HepG2 (cell line): Measurements from ENCODE around the gene GPRC5D.

Experiments
- ARNT ChIP-seq: fragments of 450-650 bp; IDR thresholded peaks from 2 replicates; pipeline ENCODE4 v1.6.1; 2017
- KDM2A ChIP-seq: sonication (generic); formaldehyde crosslinking; IDR thresholded peaks from 2 replicates; pipeline ENCODE4 v1.4.0; 2020; ENCODE audit warnings: low read depth, missing genetic modification reagents, borderline replicate concordance
- ZNF672 ChIP-seq: sonication (generic); formaldehyde crosslinking; IDR thresholded peaks from 2 replicates; pipeline ENCODE4 v1.8.1; 2022; ENCODE audit warnings: missing genetic modification reagents

- TF ChIP-seq KDM2A (no peak), ARNT (no peak), ZNF672 (CRISPR knock-in tag) (no peak)
Measured at GRCh38 chr12:12965836-12966235, 13.9 kb upstream of the GPRC5D start.
